Neural cell (in vitro differentiated cells): ENCODE data around the gene IGFBP2. TPM values are rescaled to one million over a fixed set of nuclear protein-coding genes. Genes with fewer than 3 reads are reported as not detected.

Source experiments
- H2AFZ ChIP-seq: fragments of 200-600, 300-800 bp; sonication (generic), shearing (Covaris generic); 2 replicates; pipeline ENCODE4 v1.6.0; 2014; ENCODE audit warnings: low read depth, mild to moderate bottlenecking, antibody characterized with exemption, low read length, moderate library complexity
- H3F3A ChIP-seq: fragments of 200-600 bp; shearing (Covaris generic); 2 replicates; pipeline ENCODE4 v1.6.1; 2016; ENCODE audit warnings: mild to moderate bottlenecking, moderate library complexity, mixed read lengths, antibody characterized with exemption, low read length; ENCODE audit not compliant: insufficient read depth, poor library complexity, severe bottlenecking
- H3K27ac ChIP-seq: fragments of 200-600, 300-800 bp; sonication (generic), shearing (Covaris generic); 2 replicates; pipeline ENCODE4 v1.5.1; 2014; ENCODE audit warnings: mild to moderate bottlenecking, low read length, moderate library complexity
- H3K27me3 ChIP-seq: fragments of 300-800, 200-600 bp; sonication (generic), shearing (Covaris generic); 2 replicates; pipeline ENCODE4 v1.6.0; 2014; ENCODE audit warnings: mild to moderate bottlenecking, low read depth, low read length, moderate library complexity; ENCODE audit not compliant: insufficient read depth
- H3K36me3 ChIP-seq: fragments of 300-800, 200-600 bp; sonication (generic), shearing (Covaris generic); 2 replicates; pipeline ENCODE4 v1.5.1; 2014; ENCODE audit warnings: mild to moderate bottlenecking, antibody characterized with exemption, low read length, moderate library complexity; ENCODE audit not compliant: insufficient read depth
- H3K4me2 ChIP-seq: fragments of 300-800, 200-600 bp; sonication (generic), shearing (Covaris generic); 2 replicates; pipeline ENCODE4 v1.6.0; 2014; ENCODE audit warnings: mild to moderate bottlenecking, low read length
- H3K4me3 ChIP-seq: fragments of 300-800, 200-600 bp; sonication (generic), shearing (Covaris generic); 2 replicates; pipeline ENCODE4 v1.5.1; 2014; ENCODE audit warnings: mild to moderate bottlenecking, low read length, moderate library complexity
- H3K79me2 ChIP-seq: fragments of 200-600 bp; shearing (Covaris generic); replicated peaks from 2 replicates; pipeline ENCODE4 v1.6.0; 2014; ENCODE audit warnings: mild to moderate bottlenecking, low read length, moderate library complexity; ENCODE audit not compliant: insufficient read depth
- H3K9ac ChIP-seq: fragments of 300-800, 200-600 bp; sonication (generic), shearing (Covaris generic); 2 replicates; pipeline ENCODE4 v1.6.1; 2016; ENCODE audit warnings: mild to moderate bottlenecking, low read length, mixed read lengths
- H3K9me2 ChIP-seq: fragments of 200-600 bp; shearing (Covaris generic); 2 replicates; pipeline ENCODE4 v1.6.1; 2016; ENCODE audit warnings: mild to moderate bottlenecking, low read length, mixed read lengths; ENCODE audit not compliant: insufficient read depth
- H3K9me3 ChIP-seq: fragments of 200-600, 300-800 bp; sonication (generic), shearing (Covaris generic); 2 replicates; pipeline ENCODE4 v1.6.1; 2016; ENCODE audit warnings: mild to moderate bottlenecking, mixed run types, low read length, moderate library complexity, mixed read lengths
- H4K20me1 ChIP-seq: fragments of 200-600 bp; shearing (Covaris generic); 2 replicates; pipeline ENCODE4 v1.6.1; 2016; ENCODE audit warnings: mild to moderate bottlenecking, mixed run types; ENCODE audit not compliant: insufficient read depth
- CTCF ChIP-seq: fragments of 450-650 bp; IDR thresholded peaks from 2 replicates; pipeline ENCODE4 v1.5.1; 2014; ENCODE audit warnings: antibody characterized with exemption, mild to moderate bottlenecking, moderate library complexity; ENCODE audit not compliant: poor library complexity, severe bottlenecking
- EP300 ChIP-seq: fragments of 450-650 bp; conservative IDR thresholded peaks from 2 replicates; pipeline ENCODE4 v1.6.1; 2014; ENCODE audit warnings: antibody characterized with exemption, mild to moderate bottlenecking, moderate library complexity; ENCODE audit not compliant: poor library complexity, severe bottlenecking
- EZH2 ChIP-seq: fragments of 200-600, 300-800 bp; shearing (Covaris generic), sonication (generic); IDR thresholded peaks from 2 replicates; pipeline ENCODE4 v1.6.1; 2014; ENCODE audit warnings: antibody characterized with exemption, low read length, borderline replicate concordance, mild to moderate bottlenecking; ENCODE audit not compliant: insufficient read depth, poor library complexity, severe bottlenecking
- MXI1 ChIP-seq: fragments of 450-650 bp; conservative IDR thresholded peaks from 2 replicates; pipeline ENCODE4 v1.6.1; 2014; ENCODE audit warnings: antibody characterized with exemption, mild to moderate bottlenecking; ENCODE audit not compliant: poor library complexity, severe bottlenecking
- POLR2AphosphoS5 ChIP-seq: IDR thresholded peaks from 2 replicates; pipeline ENCODE4 v1.6.1; 2012
- RAD21 ChIP-seq: fragments of 450-650 bp; conservative IDR thresholded peaks from 2 replicates; pipeline ENCODE4 v1.6.1; 2014; ENCODE audit warnings: antibody characterized with exemption, mild to moderate bottlenecking, moderate library complexity
- REST ChIP-seq: IDR thresholded peaks from 2 replicates; pipeline ENCODE4 v1.6.1; 2012; ENCODE audit warnings: borderline replicate concordance
- SMC3 ChIP-seq: fragments of 450-650 bp; conservative IDR thresholded peaks from 2 replicates; pipeline ENCODE4 v1.6.1; 2014; ENCODE audit warnings: antibody characterized with exemption, mild to moderate bottlenecking, moderate library complexity; ENCODE audit not compliant: poor library complexity
- TAF1 ChIP-seq: IDR thresholded peaks from 2 replicates; pipeline ENCODE4 v1.6.1; 2012; ENCODE audit warnings: low read depth
- polyA plus RNA-seq: library from polyadenylated mRNA; depleted of rRNA; stranded (reverse); fragments of >200 nt; gene quantifications from 2 replicates; pipeline ENCODE4 v1.2.3, GENCODE V29; 2014

The IGFBP2 gene
- polyA plus RNA-seq, 1 donor from 2014 or later, result 150 TPM

- no peak for TF ChIP-seq TAF1
- Histone ChIP-seq H3K27ac (no peak overlapping the region), H3K27me3 (no peaks in the 10 kb centered on the region), H2AFZ (no peak overlapping the region), H3K79me2 (no peaks in the 10 kb centered on the region), H3K4me3 (no peak overlapping the region), H4K20me1 (no peaks in the 10 kb centered on the region), H3K9me2 (no peaks in the 10 kb centered on the region), H3F3A (no peaks in the 10 kb centered on the region), H3K4me2 (no peak overlapping the region), H3K36me3 (no peaks in the 10 kb centered on the region), H3K9ac (no peak overlapping the region), H3K9me3 (no peaks in the 10 kb centered on the region)
Observed at GRCh38 chr2:216601632-216602409, 31.4 kb upstream of the IGFBP2 start.

- Histone ChIP-seq H3K27ac (no peak overlapping the region), H3K36me3 (no peaks in the 10 kb centered on the region), H3K9me2 (no peaks in the 10 kb centered on the region), H4K20me1 (no peaks in the 10 kb centered on the region), H3F3A (no peaks in the 10 kb centered on the region), H3K4me2 (no peak overlapping the region), H3K27me3 (no peaks in the 10 kb centered on the region), H3K9ac (no peak overlapping the region), H3K79me2 (no peaks in the 10 kb centered on the region), H3K9me3 (no peaks in the 10 kb centered on the region), H3K4me3 (no peak overlapping the region), H2AFZ (no peak overlapping the region)
- TF ChIP-seq CTCF (no peak), MXI1 (no peak), REST (no peak), EZH2 (no peak), POLR2AphosphoS5 (no peak), RAD21 (no peak), SMC3 (no peak), EP300 (no peak), TAF1 (no peak)
Observed at GRCh38 chr2:216603010-216603883, 30.0 kb upstream of the IGFBP2 start.
